NCI-H1694 treated with DMSO at 0.1 percent for 48 hours (cell line): ENCODE data around the gene POLD2.
"Not testable (repeated sequence)": the region's sequence is repeated elsewhere in the genome, so short reads cannot be mapped to it uniquely, and the experiment has no call there.

Source experiments
- DNase-seq: peaks from one replicate; lab custom pipeline; 2025; lab: John Stamatoyannopoulos, UW

POLD2 gene

GRCh38 chr7:44138698-44139097, 15.3 kb upstream of the POLD2 start:
- DNase-seq = no peak

GRCh38 chr7:44136731-44137130, 13.4 kb upstream of the POLD2 start:
- DNase-seq = no peak

- DNase-seq = no peak
Observed at GRCh38 chr7:44134943-44135628, 11.7 kb upstream of the POLD2 start.

- no peak for DNase-seq
Observed at GRCh38 chr7:44133295-44133694, 9.9 kb upstream of the POLD2 start.

- no peak for DNase-seq
Observed at GRCh38 chr7:44132039-44132438, 8.7 kb upstream of the POLD2 start.

- DNase-seq = peak; percentile 63
Observed at GRCh38 chr7:44131173-44132029, 8.1 kb upstream of the POLD2 start.

GRCh38 chr7:44128721-44129582, 5.6 kb upstream of the POLD2 start:
- DNase-seq = no peak

GRCh38 chr7:44127161-44127560, 3.8 kb upstream of the POLD2 start:
- DNase-seq = no peak

- DNase-seq = not testable (repeated sequence)
Observed at GRCh38 chr7:44126574-44126973, 3.2 kb upstream of the POLD2 start.

GRCh38 chr7:44124822-44125202, 1.5 kb upstream of the POLD2 start:
- DNase-seq = no peak

- no peak for DNase-seq
Observed at GRCh38 chr7:44122529-44122928, 819 bp downstream of the POLD2 start.

- DNase-seq = no peak
Observed at GRCh38 chr7:44121761-44122420, 1.5 kb downstream of the POLD2 start.

- DNase-seq = no peak
Observed at GRCh38 chr7:44120395-44120794, 3.0 kb downstream of the POLD2 start.

GRCh38 chr7:44119829-44120380, 3.4 kb downstream of the POLD2 start:
- no peak for DNase-seq

GRCh38 chr7:44117801-44118429, 5.4 kb downstream of the POLD2 start:
- DNase-seq = no peak

GRCh38 chr7:44116789-44117666, 6.3 kb downstream of the POLD2 start:
- DNase-seq = no peak

- DNase-seq = no peak
Observed at GRCh38 chr7:44116087-44116788, 7.1 kb downstream of the POLD2 start.

GRCh38 chr7:44114586-44115310, 8.6 kb downstream of the POLD2 start:
- DNase-seq = no peak
